Esophagus mucosa (tissue), 1 donor: ENCODE data around the gene FAM3B. TPM values are rescaled to one million over a fixed set of nuclear protein-coding genes. Genes with fewer than 3 reads are reported as not detected.
"Not testable (repeated sequence)": the region's sequence is repeated elsewhere in the genome, so short reads cannot be mapped to it uniquely, and the experiment has no call there.

Experiments
- ATAC-seq: fragments of 200-7000 bp; cut with Tn5 transposase; one replicate; pipeline ENCODE4 v1.9.1; 2020
- total RNA-seq: library from RNA; stranded (reverse); gene quantifications from one replicate; pipeline ENCODE4 v1.2.4, GENCODE V29; 2023
- donor health status: DM: yes; HTN: yes; CAD: no.

The FAM3B gene
- 23.3 TPM for total RNA-seq

GRCh38 chr21:41316200-41317062, at the start of gene FAM3B:
Gene FAM3B (plus strand): TSS chr21:41316801. CDS start chr21:41316880, 79 bp downstream.
- ATAC-seq: peak; percentile 67

GRCh38 chr21:41267346-41267745, 49.3 kb upstream of the FAM3B start:
- no peak for ATAC-seq

GRCh38 chr21:41269535-41269934, 47.1 kb upstream of the FAM3B start:
- ATAC-seq: no peak

- ATAC-seq: no peak
Measured at GRCh38 chr21:41277196-41277595, 39.4 kb upstream of the FAM3B start.

- no peak for ATAC-seq
Measured at GRCh38 chr21:41277846-41278245, 38.8 kb upstream of the FAM3B start.

GRCh38 chr21:41280115-41280919, 36.3 kb upstream of the FAM3B start:
- ATAC-seq: no peak

GRCh38 chr21:41282412-41282811, 34.2 kb upstream of the FAM3B start:
- no peak for ATAC-seq

- ATAC-seq: peak; percentile 95
Measured at GRCh38 chr21:41283211-41283818, 33.3 kb upstream of the FAM3B start.

GRCh38 chr21:41289431-41289830, 27.2 kb upstream of the FAM3B start:
- no peak for ATAC-seq

GRCh38 chr21:41290106-41290799, 26.3 kb upstream of the FAM3B start:
- ATAC-seq: no peak

GRCh38 chr21:41294548-41295231, 21.9 kb upstream of the FAM3B start:
- ATAC-seq: no peak

- ATAC-seq: peak; percentile 85
Measured at GRCh38 chr21:41295721-41296254, 20.8 kb upstream of the FAM3B start.

- no peak for ATAC-seq
Measured at GRCh38 chr21:41302976-41303375, 13.6 kb upstream of the FAM3B start.

GRCh38 chr21:41304068-41304720, 12.4 kb upstream of the FAM3B start:
- peak; percentile 18 for ATAC-seq

- ATAC-seq: no peak
Measured at GRCh38 chr21:41307219-41307618, 9.4 kb upstream of the FAM3B start.

- ATAC-seq: not testable (repeated sequence)
Measured at GRCh38 chr21:41313285-41314164, 3.1 kb upstream of the FAM3B start.

- ATAC-seq: no peak
Measured at GRCh38 chr21:41315726-41316125, 875 bp upstream of the FAM3B start.

GRCh38 chr21:41317063-41317392, 427 bp downstream of the FAM3B start:
- no peak for ATAC-seq

GRCh38 chr21:41317458-41317857, 857 bp downstream of the FAM3B start:
- no peak for ATAC-seq

- no peak for ATAC-seq
Measured at GRCh38 chr21:41318218-41318617, 1.6 kb downstream of the FAM3B start.
